ENCODE results near the gene TSPEAR. TPM values are rescaled to one million over a fixed set of nuclear protein-coding genes. Genes with fewer than 3 reads are reported as not detected.
A peak's percentile ranks its signal among the peaks of the same experiment; 100 is the strongest.

Gene TSPEAR
- total RNA-seq, 1 donor, result not detected

- H3K4me3 ChIP-seq (ENCODE audit: low read depth, low read length), result no peak overlapping the region
- DNase-seq (ENCODE audit: low read depth), result no peak
- TF ChIP-seq CTCF (IDR thresholded peaks at IDR 0.05; ENCODE audit: insufficient read depth, low read length), result no peak
These were observed 39.3 kb upstream of the TSPEAR start for GRCh38 chr21:44750675-44751025.

- no peak for DNase-seq (ENCODE audit: low read depth)
- TF ChIP-seq CTCF (IDR thresholded peaks at IDR 0.05; ENCODE audit: insufficient read depth, low read length), result no peak
- no peak overlapping the region for H3K4me3 ChIP-seq (ENCODE audit: low read depth, low read length)
These were observed 38.6 kb upstream of the TSPEAR start for GRCh38 chr21:44749759-44750674.

- no peak overlapping the region for H3K4me3 ChIP-seq (ENCODE audit: low read depth, low read length)
- no peak for TF ChIP-seq CTCF (IDR thresholded peaks at IDR 0.05; ENCODE audit: insufficient read depth, low read length)
- DNase-seq (ENCODE audit: low read depth), result no peak
These were observed 37.9 kb upstream of the TSPEAR start for GRCh38 chr21:44749116-44749758.

GRCh38 chr21:44748621-44749020 is 37.2 kb upstream of the TSPEAR start:
- no peak for TF ChIP-seq CTCF (IDR thresholded peaks at IDR 0.05; ENCODE audit: insufficient read depth, low read length)
- no peak overlapping the region for H3K4me3 ChIP-seq (ENCODE audit: low read depth, low read length)
- no peak for DNase-seq (ENCODE audit: low read depth)

- H3K4me3 ChIP-seq (ENCODE audit: low read depth, low read length), result no peak overlapping the region
- peak; percentile 32 for TF ChIP-seq CTCF (IDR thresholded peaks at IDR 0.05; ENCODE audit: insufficient read depth, low read length)
- peak; percentile 20 for DNase-seq (ENCODE audit: low read depth)
These were observed 31.2 kb upstream of the TSPEAR start for GRCh38 chr21:44742418-44743153.

GRCh38 chr21:44741921-44742320 is 30.5 kb upstream of the TSPEAR start:
- no peak overlapping the region for H3K4me3 ChIP-seq (ENCODE audit: low read depth, low read length)
- DNase-seq (ENCODE audit: low read depth), result no peak
- TF ChIP-seq CTCF (IDR thresholded peaks at IDR 0.05; ENCODE audit: insufficient read depth, low read length), result no peak
